GM23338 (cell line): Measurements from ENCODE around the gene LRMDA.

ENCODE experiments used
- CREB1 ChIP-seq: fragments of 250-450 bp; sonication (Bioruptor Pico); IDR thresholded peaks from 2 replicates; pipeline ENCODE4 v1.5.0; 2020; ENCODE audit warnings: low read depth, mild to moderate bottlenecking, moderate library complexity
- CTCF ChIP-seq, 2 experiments: fragments of 200-600 bp in 1 of 2; sonication (generic) in 1 of 2; conservative IDR thresholded peaks; 2 replicates each; pipeline versions ENCODE4 v1.5.1 to v1.6.1; 2016 to 2017; ENCODE audit warnings: antibody characterized with exemption in 2 of 2, low read depth in 2 of 2, mild to moderate bottlenecking in 2 of 2, moderate library complexity in 1 of 2
- ETS1 ChIP-seq: IDR thresholded peaks from 2 replicates; pipeline ENCODE4 v1.6.1; 2016; ENCODE audit warnings: antibody characterized with exemption
- EZH2 ChIP-seq: fragments of 200-600 bp; sonication (generic); IDR thresholded peaks from one replicate; pipeline ENCODE4 v1.8.0; 2017; ENCODE audit warnings: antibody characterized with exemption, mild to moderate bottlenecking, low read depth; ENCODE audit not compliant: unreplicated experiment
- EZH2phosphoT487 ChIP-seq: fragments of 200-600 bp; sonication (generic); IDR thresholded peaks from one replicate; pipeline ENCODE4 v1.8.1; 2018; ENCODE audit warnings: antibody characterized with exemption; ENCODE audit not compliant: unreplicated experiment
- JUNB ChIP-seq: IDR thresholded peaks from one replicate; pipeline ENCODE4 v1.6.1; 2016; ENCODE audit warnings: antibody characterized with exemption; ENCODE audit not compliant: unreplicated experiment
- NANOG ChIP-seq: IDR thresholded peaks from 2 replicates; pipeline ENCODE4 v1.6.1; 2016; ENCODE audit warnings: antibody characterized with exemption, borderline replicate concordance
- POLR2AphosphoS5 ChIP-seq: IDR thresholded peaks from 2 replicates; pipeline ENCODE4 v1.6.1; 2016; ENCODE audit warnings: antibody characterized with exemption, low read depth
- REST ChIP-seq: IDR thresholded peaks from one replicate; pipeline ENCODE4 v1.6.1; 2018; ENCODE audit warnings: antibody characterized with exemption; ENCODE audit not compliant: unreplicated experiment
- STAT1 ChIP-seq: IDR thresholded peaks from one replicate; pipeline ENCODE4 v1.6.1; 2016; ENCODE audit warnings: antibody characterized with exemption; ENCODE audit not compliant: unreplicated experiment
- ZNF114 ChIP-seq: fragments of 250-450 bp; sonication (Bioruptor Pico); IDR thresholded peaks from 2 replicates; pipeline ENCODE4 v1.5.0; 2020; ENCODE audit warnings: mild to moderate bottlenecking, moderate library complexity
- ZNF462 ChIP-seq: fragments of 250-450 bp; sonication (Bioruptor Pico); IDR thresholded peaks from 2 replicates; pipeline ENCODE4 v1.5.0; 2020; ENCODE audit warnings: mild to moderate bottlenecking, moderate library complexity

- TF ChIP-seq CTCF (conservative IDR thresholded peaks at IDR 0.05; ENCODE audit: low read depth in 2 of 2) = no peak
- TF ChIP-seq POLR2AphosphoS5 = no peak
- TF ChIP-seq EZH2phosphoT487 = no peak
- TF ChIP-seq EZH2 = no peak
- TF ChIP-seq ZNF462 (CRISPR knock-in tag) = no peak
- no peak for TF ChIP-seq REST
- no peak for TF ChIP-seq NANOG
- TF ChIP-seq CREB1 (CRISPR knock-in tag) = no peak
- no peak for TF ChIP-seq JUNB
- TF ChIP-seq ZNF114 (CRISPR knock-in tag) = no peak
- no peak for TF ChIP-seq STAT1
- no peak for TF ChIP-seq ETS1
Observed at GRCh38 chr10:76296957-76297356, 865.5 kb downstream of the LRMDA start.
